Right ventricle myocardium superior (tissue), 1 donor: ENCODE results near the gene CLIC5. TPM values are rescaled to one million over a fixed set of nuclear protein-coding genes. Genes with fewer than 3 reads are reported as not detected.

Experiments
- ATAC-seq: fragments of 200-7000 bp; cut with Tn5 transposase; one replicate; pipeline ENCODE4 v1.9.1; 2020; ENCODE audit warnings: mild to moderate bottlenecking; ENCODE audit not compliant: poor library complexity
- DNase-seq: peaks from one replicate; pipeline ENCODE4 v3.0.0-alpha.2; 2020
- intact Hi-C: fragments of 100-400 bp; cut with DNase I; formaldehyde crosslinking; loops from one replicate; pipeline ENCODE4 v1.11.2; 2022
- total RNA-seq: library from RNA; stranded (reverse); fragmentation: NEBNext Ultra II Directional; extraction: Animal tissue kit (Norgen Biotek cat#: 25700); gene quantifications from one replicate; pipeline ENCODE4 v1.2.1, GENCODE V29; 2021
- donor health status: DM: no; HTN: yes; CAD: no; lungs with severe emphysema.

The CLIC5 gene
- total RNA-seq, 1 donor from 2014 or later: 279 TPM

- ATAC-seq (no peak), DNase-seq (no peak)
- intact Hi-C loops: no loop called here
Measured at GRCh38 chr6:45838996-45839395, 176.7 kb downstream of the CLIC5 start.

- intact Hi-C loops: no loop called here
- ATAC-seq (no peak), DNase-seq (no peak)
Measured at GRCh38 chr6:45838451-45838850, 177.2 kb downstream of the CLIC5 start.

GRCh38 chr6:45837541-45838200 lies 178.0 kb downstream of the CLIC5 start:
- DNase-seq (no peak), ATAC-seq (no peak)
- intact Hi-C loops: no loop called here

GRCh38 chr6:45836984-45837383 lies 178.7 kb downstream of the CLIC5 start:
- DNase-seq (no peak), ATAC-seq (peak; percentile 49)
- intact Hi-C loops: no loop called here

GRCh38 chr6:45836438-45836824 lies 179.2 kb downstream of the CLIC5 start:
- DNase-seq (no peak), ATAC-seq (no peak)
- intact Hi-C loops: no loop called here

GRCh38 chr6:45835721-45836437 lies 179.8 kb downstream of the CLIC5 start:
- DNase-seq: no peak
- peak; percentile 54 for ATAC-seq
- intact Hi-C loops: no loop called here

- intact Hi-C loops: no loop called here
- no peak for ATAC-seq
- DNase-seq: no peak
Measured at GRCh38 chr6:45832063-45832462, 183.6 kb downstream of the CLIC5 start.

Other genes with a start within 250 kb of the CLIC5 start
- 18.3 TPM for gene ENPP4, start 114.1 kb upstream of the CLIC5 start, total RNA-seq
- gene ENPP5, start 155.1 kb upstream of the CLIC5 start, total RNA-seq: 3.0 TPM